HepG2 (cell line): ENCODE data around the gene PDZD7. TPM values are rescaled to one million over a fixed set of nuclear protein-coding genes. Genes with fewer than 3 reads are reported as not detected.

Experiments used
- ARHGAP35 ChIP-seq: sonication (generic); formaldehyde crosslinking; IDR thresholded peaks from 2 replicates; pipeline ENCODE4 v1.9.0; 2022; ENCODE audit warnings: mild to moderate bottlenecking, inconsistent platforms, moderate library complexity, missing genetic modification reagents, borderline replicate concordance
- CBFB ChIP-seq: sonication (generic); formaldehyde crosslinking; IDR thresholded peaks from 2 replicates; pipeline ENCODE4 v1.4.0; 2020; ENCODE audit warnings: missing genetic modification reagents
- CCAR2 ChIP-seq: fragments of 200-400 bp; formaldehyde crosslinking; optimal IDR thresholded peaks from 2 replicates; pipeline ENCODE3; 2018; ENCODE audit warnings: low read depth, mild to moderate bottlenecking, low read length, moderate library complexity
- DR1 ChIP-seq: sonication (generic); formaldehyde crosslinking; IDR thresholded peaks from 2 replicates; pipeline ENCODE4 v1.8.0; 2021; ENCODE audit warnings: mild to moderate bottlenecking, missing genetic modification reagents, inconsistent platforms
- FOSL2 ChIP-seq: sonication (generic); formaldehyde crosslinking; IDR thresholded peaks from 2 replicates; pipeline ENCODE4 v1.4.0; 2020; ENCODE audit warnings: missing genetic modification reagents
- FUBP1 ChIP-seq: sonication (generic); formaldehyde crosslinking; IDR thresholded peaks from 2 replicates; pipeline ENCODE4 v1.5.1; 2020; ENCODE audit warnings: missing genetic modification reagents, mild to moderate bottlenecking, borderline replicate concordance
- NFE2L1 ChIP-seq: sonication (generic); formaldehyde crosslinking; IDR thresholded peaks from 2 replicates; pipeline ENCODE4 v1.4.0; 2020; ENCODE audit warnings: missing genetic modification reagents, mild to moderate bottlenecking, borderline replicate concordance
- PLSCR1 ChIP-seq: sonication (generic); formaldehyde crosslinking; IDR thresholded peaks from 2 replicates; pipeline ENCODE4 v1.5.0; 2020; ENCODE audit warnings: missing genetic modification reagents, mild to moderate bottlenecking, borderline replicate concordance
- SOX5 ChIP-seq: IDR thresholded peaks from 2 replicates; pipeline ENCODE4 v1.6.1; 2016; ENCODE audit warnings: borderline replicate concordance
- SUZ12 ChIP-seq: fragments of 150-350 bp; IDR thresholded peaks from 2 replicates; pipeline ENCODE4 v1.6.1; 2014; ENCODE audit warnings: low read depth, low read length
- TAF15 ChIP-seq: fragments of 200-400 bp; formaldehyde crosslinking; IDR thresholded peaks from one replicate; pipeline ENCODE4 v1.6.1; 2018; ENCODE audit warnings: mild to moderate bottlenecking, low read depth, low read length; ENCODE audit not compliant: poor library complexity, severe bottlenecking
- TBX3 ChIP-seq: fragments of 450-650 bp; IDR thresholded peaks from 2 replicates; pipeline ENCODE4 v1.6.1; 2017; ENCODE audit warnings: antibody characterized with exemption, mild to moderate bottlenecking, inconsistent platforms, borderline replicate concordance
- ZBTB3 ChIP-seq: sonication (generic); formaldehyde crosslinking; IDR thresholded peaks from 2 replicates; pipeline ENCODE4 v1.4.0; 2020; ENCODE audit warnings: low read depth, mild to moderate bottlenecking, moderate library complexity, missing genetic modification reagents, borderline replicate concordance
- ZC3H4 ChIP-seq: sonication (generic); formaldehyde crosslinking; IDR thresholded peaks from 2 replicates; pipeline ENCODE4 v1.4.0; 2020; ENCODE audit warnings: missing genetic modification reagents, borderline replicate concordance
- ZFP1 ChIP-seq: IDR thresholded peaks from 2 replicates; pipeline ENCODE4 v1.6.1; 2016
- ZFP82 ChIP-seq: sonication (generic); formaldehyde crosslinking; IDR thresholded peaks from 2 replicates; pipeline ENCODE4 v1.5.1; 2020; ENCODE audit warnings: mild to moderate bottlenecking, missing genetic modification reagents, borderline replicate concordance
- ZNF138 ChIP-seq: sonication (generic); formaldehyde crosslinking; IDR thresholded peaks from 2 replicates; pipeline ENCODE4 v1.5.0; 2020; ENCODE audit warnings: mild to moderate bottlenecking, low read depth, missing genetic modification reagents
- ZNF34 ChIP-seq: sonication (generic); formaldehyde crosslinking; IDR thresholded peaks from 2 replicates; pipeline ENCODE4 v1.4.0; 2020; ENCODE audit warnings: mild to moderate bottlenecking, missing genetic modification reagents, borderline replicate concordance
- ZNF414 ChIP-seq: sonication (generic); formaldehyde crosslinking; IDR thresholded peaks from 2 replicates; pipeline ENCODE4 v1.5.0; 2020; ENCODE audit warnings: missing genetic modification reagents
- ZNF672 ChIP-seq: sonication (generic); formaldehyde crosslinking; IDR thresholded peaks from 2 replicates; pipeline ENCODE4 v1.8.1; 2022; ENCODE audit warnings: missing genetic modification reagents
- ZNF83 ChIP-seq: sonication (generic); formaldehyde crosslinking; IDR thresholded peaks from 2 replicates; pipeline ENCODE4 v1.4.0; 2020; ENCODE audit warnings: missing genetic modification reagents, mild to moderate bottlenecking, borderline replicate concordance
- ZSCAN25 ChIP-seq: sonication (generic); formaldehyde crosslinking; IDR thresholded peaks from 2 replicates; pipeline ENCODE4 v1.8.0; 2022; ENCODE audit warnings: mild to moderate bottlenecking, missing genetic modification reagents
- polyA plus RNA-seq, 8 experiments: library from polyadenylated mRNA; depleted of rRNA in 3 of 8; stranded (reverse) in 7 of 8; unstranded in 1 of 8; fragments of >200 nt; fragmentation: Illumina TruSeq in 4 of 8; extraction: Trizol in 4 of 8; gene quantifications; 2 replicates each; pipeline versions ENCODE4 v1.2.1 to v1.2.3, GENCODE V29; 2011 to 2016; ENCODE audit warnings: low read depth in 4 of 8, missing spikeins in 1 of 8, mixed read lengths in 1 of 8; ENCODE audit not compliant: insufficient read depth in 1 of 8
- total RNA-seq, 5 experiments: library from RNA; depleted of rRNA; stranded (reverse); fragments of >200 nt; fragmentation: Illumina TruSeq; extraction: Trizol; gene quantifications; 2 replicates each; pipeline ENCODE4 v1.2.3, GENCODE V29; 2016; ENCODE audit warnings: low read depth in 1 of 5
- TF ChIP-seq, protein P1 (sequence below): sonication (generic); formaldehyde crosslinking; IDR thresholded peaks from 2 replicates; pipeline ENCODE4 v1.8.0; 2023; ENCODE audit warnings: mild to moderate bottlenecking, missing genetic modification reagents

The PDZD7 gene
- total and polyA plus RNA-seq, 2 of the 13 experiments (the other 11 are each of a cell fraction or from before 2014, with no cell fraction given), result 0.58 to 0.73 TPM

DNA sequence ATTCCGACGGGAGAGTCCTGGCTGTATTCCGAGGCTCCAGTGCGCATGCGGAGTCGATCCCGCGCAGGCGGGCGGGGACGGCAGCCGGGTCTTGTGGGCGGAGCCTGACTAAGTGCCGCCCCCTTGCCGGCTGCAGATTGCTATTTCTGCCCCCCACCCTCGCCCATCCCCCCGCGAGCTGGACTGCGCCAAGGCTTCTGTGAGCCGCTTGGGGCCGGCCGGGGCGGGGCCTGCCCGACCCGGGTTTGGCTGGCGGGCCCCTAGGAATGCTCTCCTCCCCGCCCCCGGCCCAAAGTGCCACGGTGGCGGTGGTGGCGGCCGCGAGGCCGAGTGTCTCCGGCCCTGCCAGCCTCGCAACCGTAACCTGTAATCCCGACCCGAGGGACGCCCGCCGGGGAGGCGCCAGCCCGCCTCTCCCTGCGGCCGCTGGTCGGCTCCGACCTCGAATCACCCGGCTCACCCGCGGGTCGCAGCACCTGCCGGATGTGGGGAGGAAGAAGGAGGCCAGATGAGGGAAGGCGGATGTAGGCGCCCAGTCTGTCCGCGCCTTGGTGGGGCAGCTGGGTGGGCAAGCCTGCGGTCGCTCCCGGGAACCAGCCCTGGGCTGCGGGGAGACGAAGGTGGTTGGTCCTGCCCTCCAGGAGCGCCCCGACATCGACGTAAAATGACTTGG is 30.2 kb upstream of the PDZD7 start (continued):
- TF ChIP-seq, protein P1, sequence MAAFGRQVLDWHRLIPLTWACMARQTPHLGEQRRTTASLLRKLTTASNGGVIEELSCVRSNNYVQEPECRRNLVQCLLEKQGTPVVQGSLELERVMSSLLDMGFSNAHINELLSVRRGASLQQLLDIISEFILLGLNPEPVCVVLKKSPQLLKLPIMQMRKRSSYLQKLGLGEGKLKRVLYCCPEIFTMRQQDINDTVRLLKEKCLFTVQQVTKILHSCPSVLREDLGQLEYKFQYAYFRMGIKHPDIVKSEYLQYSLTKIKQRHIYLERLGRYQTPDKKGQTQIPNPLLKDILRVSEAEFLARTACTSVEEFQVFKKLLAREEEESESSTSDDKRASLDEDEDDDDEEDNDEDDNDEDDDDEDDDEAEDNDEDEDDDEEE (CRISPR knock-in tag), result peak; percentile 61; the same call in 1 of the 2 replicates
- TF ChIP-seq TBX3 (no peak), TAF15 (no peak), ZNF34 (CRISPR knock-in tag) (no peak), SUZ12 (no peak), CCAR2 (peak; percentile 72), FUBP1 (CRISPR knock-in tag) (no peak), ZSCAN25 (no peak), CBFB (CRISPR knock-in tag) (no peak), ZNF672 (CRISPR knock-in tag) (no peak), ZNF83 (CRISPR knock-in tag) (no peak), FOSL2 (no peak), ZFP82 (CRISPR knock-in tag) (peak; percentile 96; the same call in 1 of the 2 replicates), NFE2L1 (CRISPR knock-in tag) (no peak), ZBTB3 (CRISPR knock-in tag) (no peak), SOX5 (CRISPR knock-in tag) (peak; percentile 56; the same call in 1 of the 2 replicates), ZC3H4 (CRISPR knock-in tag) (no peak; the same call in none of the 2 replicates), DR1 (CRISPR knock-in tag) (peak; percentile 83; the same call in 1 of the 2 replicates), ZNF138 (peak; percentile 56; the same call in 1 of the 2 replicates), ZFP1 (CRISPR knock-in tag) (no peak), PLSCR1 (CRISPR knock-in tag) (no peak), ARHGAP35 (no peak), ZNF414 (CRISPR knock-in tag) (peak; percentile 71; the same call in 1 of the 2 replicates)
